ENCODE data around the gene THTPA.

THTPA gene

DNA sequence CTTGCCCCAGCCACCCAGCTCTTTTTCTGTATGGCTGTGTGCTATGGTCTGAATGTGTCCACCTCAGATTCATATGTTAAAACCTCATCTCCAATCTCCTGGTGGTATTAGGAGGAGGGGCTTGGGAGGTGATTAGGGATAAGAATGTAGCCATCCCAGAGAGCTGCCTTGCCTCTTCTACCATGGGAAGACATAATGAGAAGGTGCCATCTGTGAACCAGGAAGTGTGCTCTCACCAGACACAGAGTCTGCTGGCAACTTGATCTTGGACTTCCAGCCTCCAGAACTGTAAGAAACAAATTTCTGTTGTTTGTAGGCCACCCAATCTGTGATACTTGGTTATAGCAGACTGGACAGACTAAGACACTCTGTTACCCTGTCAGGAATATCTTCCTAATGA, 45.4 kb downstream of the THTPA start:
- Histone ChIP-seq H3K36me3 (replicated peaks) (no peaks in the 10 kb centered on the region), H3K4me3 (ENCODE audit: low read depth, low read length) (no peak overlapping the region), H3K27me3 (replicated peaks) (no peaks in the 10 kb centered on the region), H3K27ac (no peak overlapping the region)
- no peak for DNase-seq
- TF ChIP-seq, protein P1, sequence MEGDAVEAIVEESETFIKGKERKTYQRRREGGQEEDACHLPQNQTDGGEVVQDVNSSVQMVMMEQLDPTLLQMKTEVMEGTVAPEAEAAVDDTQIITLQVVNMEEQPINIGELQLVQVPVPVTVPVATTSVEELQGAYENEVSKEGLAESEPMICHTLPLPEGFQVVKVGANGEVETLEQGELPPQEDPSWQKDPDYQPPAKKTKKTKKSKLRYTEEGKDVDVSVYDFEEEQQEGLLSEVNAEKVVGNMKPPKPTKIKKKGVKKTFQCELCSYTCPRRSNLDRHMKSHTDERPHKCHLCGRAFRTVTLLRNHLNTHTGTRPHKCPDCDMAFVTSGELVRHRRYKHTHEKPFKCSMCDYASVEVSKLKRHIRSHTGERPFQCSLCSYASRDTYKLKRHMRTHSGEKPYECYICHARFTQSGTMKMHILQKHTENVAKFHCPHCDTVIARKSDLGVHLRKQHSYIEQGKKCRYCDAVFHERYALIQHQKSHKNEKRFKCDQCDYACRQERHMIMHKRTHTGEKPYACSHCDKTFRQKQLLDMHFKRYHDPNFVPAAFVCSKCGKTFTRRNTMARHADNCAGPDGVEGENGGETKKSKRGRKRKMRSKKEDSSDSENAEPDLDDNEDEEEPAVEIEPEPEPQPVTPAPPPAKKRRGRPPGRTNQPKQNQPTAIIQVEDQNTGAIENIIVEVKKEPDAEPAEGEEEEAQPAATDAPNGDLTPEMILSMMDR (IDR thresholded peaks at IDR 0.05; ENCODE audit: low read depth, low read length, missing control alignments), result no peak
- in situ Hi-C loops (cut with HindIII; ENCODE audit: low pct_ligation_motif_present, low sequenced_read_pairs), result no loop called here

DNA sequence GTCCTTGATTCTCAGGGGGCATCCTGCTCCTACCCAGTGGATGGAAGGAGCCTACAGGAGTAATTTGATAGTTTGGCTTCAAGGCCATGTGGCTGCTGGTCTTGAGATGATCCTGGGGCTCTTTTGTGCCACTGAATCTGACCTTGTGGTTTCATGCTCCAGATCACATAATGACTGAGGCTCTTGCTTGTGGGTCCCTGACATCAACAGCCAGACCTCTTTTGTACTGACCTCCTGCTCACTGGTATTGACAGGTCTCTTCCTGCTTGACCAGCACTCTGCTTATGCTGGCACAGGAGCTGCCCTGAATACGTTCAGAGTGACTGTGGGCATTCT, 45.7 kb downstream of the THTPA start:
- no peaks in the 10 kb centered on the region for H3K27me3 ChIP-seq (replicated peaks)
- TF ChIP-seq, protein P1 (IDR thresholded peaks at IDR 0.05; ENCODE audit: low read depth, low read length, missing control alignments), result no peak
- DNase-seq, result no peak
- no peaks in the 10 kb centered on the region for H3K36me3 ChIP-seq (replicated peaks)
- no peak overlapping the region for H3K4me3 ChIP-seq (ENCODE audit: low read depth, low read length)
- in situ Hi-C loops (cut with HindIII; ENCODE audit: low pct_ligation_motif_present, low sequenced_read_pairs), result no loop called here
- no peak overlapping the region for H3K27ac ChIP-seq

DNA sequence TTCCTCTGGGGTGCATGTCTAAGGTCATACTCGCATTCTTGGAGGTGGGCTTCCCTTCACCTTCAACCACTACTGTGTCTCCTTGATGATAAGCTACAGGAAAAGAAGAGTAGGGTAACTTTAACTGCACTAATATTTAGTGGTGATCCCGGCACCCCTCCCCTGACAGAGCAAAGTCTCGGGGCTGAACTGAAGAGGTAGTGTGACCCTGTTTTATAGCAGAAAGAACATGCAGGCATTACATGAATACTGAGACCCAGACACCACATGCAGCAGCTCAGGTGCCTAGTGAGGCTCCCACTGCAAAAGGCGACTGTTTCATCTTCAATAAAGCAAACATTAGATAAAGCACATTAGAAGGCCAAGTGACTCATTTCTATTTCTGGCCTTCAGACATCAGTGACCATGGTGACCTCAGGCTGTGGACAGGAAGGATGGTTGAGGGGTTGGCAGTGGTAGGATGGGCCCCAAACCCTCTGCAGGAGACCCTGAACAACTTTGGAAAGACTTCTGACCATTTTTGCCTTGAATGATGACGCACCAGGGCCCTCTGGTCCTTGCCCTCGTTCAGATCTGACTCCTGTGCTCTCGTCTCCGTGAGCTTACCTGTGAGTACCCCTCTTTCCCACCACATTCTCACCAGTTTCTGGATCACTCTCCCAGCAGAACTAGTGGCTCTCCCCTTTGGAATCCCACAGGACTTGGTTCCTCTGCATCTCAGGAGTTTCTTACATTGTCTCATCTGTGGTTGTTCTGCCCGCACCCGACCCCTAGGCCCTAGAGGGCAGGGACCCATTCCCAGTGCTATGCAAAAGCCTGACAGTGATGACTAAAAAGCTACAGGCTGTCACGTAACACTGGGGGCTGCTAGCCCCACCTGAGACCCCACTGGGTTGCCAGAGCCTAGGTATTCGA, 46.4 kb downstream of the THTPA start:
- Histone ChIP-seq H3K27ac (no peak overlapping the region), H3K27me3 (replicated peaks) (no peaks in the 10 kb centered on the region), H3K36me3 (replicated peaks) (no peaks in the 10 kb centered on the region), H3K4me3 (ENCODE audit: low read depth, low read length) (no peak overlapping the region)
- DNase-seq, result no peak
- TF ChIP-seq, protein P1 (IDR thresholded peaks at IDR 0.05; ENCODE audit: low read depth, low read length, missing control alignments), result no peak
- in situ Hi-C loops (cut with HindIII; ENCODE audit: low pct_ligation_motif_present, low sequenced_read_pairs), result no loop called here

DNA sequence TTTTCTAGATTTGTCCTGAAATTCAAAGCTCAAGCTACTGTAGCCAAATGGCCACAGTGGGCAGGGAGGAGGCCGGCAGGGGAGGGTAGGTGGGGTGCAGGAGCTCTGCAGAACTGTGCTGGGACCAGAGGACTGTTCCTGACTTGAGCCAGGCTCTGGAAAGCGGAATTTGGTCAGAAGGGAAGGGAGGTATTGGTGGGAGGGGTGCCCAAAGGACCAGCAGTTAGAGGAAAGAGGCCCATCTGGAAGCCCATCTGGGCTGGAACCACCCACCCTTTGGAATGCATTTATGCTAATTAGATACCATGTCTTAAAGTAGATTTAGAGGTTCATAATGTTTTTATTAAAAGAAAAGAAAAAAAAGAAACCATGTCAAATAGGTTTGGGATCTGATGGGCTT, 47.0 kb downstream of the THTPA start:
- TF ChIP-seq, protein P1 (IDR thresholded peaks at IDR 0.05; ENCODE audit: low read depth, low read length, missing control alignments), result no peak

DNA sequence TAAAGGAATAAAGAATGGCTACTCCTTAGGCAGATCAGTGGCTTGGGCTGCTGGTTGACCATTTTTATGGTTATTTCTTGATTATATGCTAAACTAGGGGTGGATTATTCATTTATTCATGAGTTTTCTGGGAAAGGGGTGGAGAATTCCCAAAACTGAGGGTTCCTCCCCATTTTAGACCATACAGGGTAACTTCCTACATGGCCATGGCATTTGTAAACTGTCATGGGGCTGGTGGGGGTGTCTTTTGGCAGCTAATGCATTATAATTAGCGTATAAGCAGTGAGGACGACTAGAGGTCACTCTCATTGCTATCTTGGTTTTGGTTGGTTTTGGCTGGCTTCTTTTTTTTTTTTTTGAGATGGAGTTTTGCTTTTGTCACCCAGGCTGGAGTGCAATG, 48.1 kb downstream of the THTPA start:
- in situ Hi-C loops (cut with HindIII; ENCODE audit: low pct_ligation_motif_present, low sequenced_read_pairs), result no loop called here
- no peak overlapping the region for H3K4me3 ChIP-seq (ENCODE audit: low read depth, low read length)
- TF ChIP-seq, protein P1 (IDR thresholded peaks at IDR 0.05; ENCODE audit: low read depth, low read length, missing control alignments), result no peak
- no peak overlapping the region for H3K27ac ChIP-seq
- no peaks in the 10 kb centered on the region for H3K36me3 ChIP-seq (replicated peaks)
- DNase-seq, result no peak
- H3K27me3 ChIP-seq (replicated peaks), result no peaks in the 10 kb centered on the region

More for the DNA sequence above, 47.0 kb downstream of the THTPA start:
- Histone ChIP-seq H3K36me3 (replicated peaks) (no peaks in the 10 kb centered on the region), H3K27ac (no peak overlapping the region), H3K4me3 (ENCODE audit: low read depth, low read length) (no peak overlapping the region), H3K27me3 (replicated peaks) (no peaks in the 10 kb centered on the region)
- DNase-seq, result no peak
- in situ Hi-C loops (cut with HindIII; ENCODE audit: low pct_ligation_motif_present, low sequenced_read_pairs), result no loop called here
